Bronchial epithelial cell (primary cell): ENCODE measurements around the gene TESK2. TPM values are rescaled to one million over a fixed set of nuclear protein-coding genes. Genes with fewer than 3 reads are reported as not detected.

Source experiments
- DNase-seq: peaks from one replicate; pipeline ENCODE4 v3.0.0-alpha.2; 2010; ENCODE audit warnings: low read depth
- FAIRE-seq: peaks from 2 replicates; lab custom pipeline; 2011; peaks lifted over from hg19 to GRCh38; lab: Jason Lieb, UNC
- H3K27me3 ChIP-seq: 2 replicates; pipeline ENCODE4 v1.5.1; 2011; ENCODE audit warnings: low read length; ENCODE audit not compliant: control insufficient read depth, insufficient read depth
- H3K36me3 ChIP-seq: 2 replicates; pipeline ENCODE4 v1.5.1; 2011; ENCODE audit warnings: low read length; ENCODE audit not compliant: control insufficient read depth, insufficient read depth
- H3K4me3 ChIP-seq: 2 replicates; pipeline ENCODE4 v1.5.1; 2011; ENCODE audit warnings: mild to moderate bottlenecking, low read depth, low read length, control low read depth
- CTCF ChIP-seq: IDR thresholded peaks from 2 replicates; pipeline ENCODE4 v1.5.1; 2011; ENCODE audit warnings: mild to moderate bottlenecking, moderate library complexity, low read length, control low read depth, inconsistent platforms; ENCODE audit not compliant: insufficient read depth, severe bottlenecking
- total RNA-seq: library from RNA; depleted of rRNA; stranded (reverse); fragments of >200 nt; gene quantifications from 2 replicates; pipeline ENCODE4 v1.2.1, GENCODE V29; 2014

Gene TESK2
- total RNA-seq, 1 donor from 2014 or later = 1.6 TPM

- H3K4me3 ChIP-seq = no peak overlapping the region
- H3K36me3 ChIP-seq = peaks cover 18% of the 10 kb centered on the region
- FAIRE-seq (no peak), DNase-seq (no peak)
- no peaks in the 10 kb centered on the region for H3K27me3 ChIP-seq
- TF ChIP-seq CTCF = no peak
Observed at GRCh38 chr1:45508295-45509151, 17.6 kb upstream of the TESK2 start.

- H3K27me3 ChIP-seq = no peaks in the 10 kb centered on the region
- DNase-seq = no peak
- H3K36me3 ChIP-seq = peaks cover 17% of the 10 kb centered on the region
- FAIRE-seq = no peak
- no peak overlapping the region for H3K4me3 ChIP-seq
- no peak for TF ChIP-seq CTCF
Observed at GRCh38 chr1:45507893-45508292, 16.9 kb upstream of the TESK2 start.

GRCh38 chr1:45507195-45507594 is 16.2 kb upstream of the TESK2 start:
- peaks cover 14% of the 10 kb centered on the region for H3K36me3 ChIP-seq
- TF ChIP-seq CTCF = no peak
- FAIRE-seq (no peak), DNase-seq (no peak)
- H3K27me3 ChIP-seq = no peaks in the 10 kb centered on the region
- no peak overlapping the region for H3K4me3 ChIP-seq

GRCh38 chr1:45503462-45504360 is 12.7 kb upstream of the TESK2 start:
- Histone ChIP-seq H3K27me3 (no peaks in the 10 kb centered on the region), H3K4me3 (no peak overlapping the region), H3K36me3 (no peaks in the 10 kb centered on the region)
- no peak for TF ChIP-seq CTCF
- no peak for DNase-seq
- FAIRE-seq = no peak

- FAIRE-seq (no peak), DNase-seq (no peak)
- no peaks in the 10 kb centered on the region for H3K27me3 ChIP-seq
- no peaks in the 10 kb centered on the region for H3K36me3 ChIP-seq
- TF ChIP-seq CTCF = no peak
- H3K4me3 ChIP-seq = no peak overlapping the region
Observed at GRCh38 chr1:45501505-45501859, 10.5 kb upstream of the TESK2 start.
